Measurements from ENCODE around the gene DBP.

- TF ChIP-seq CTCF (IDR thresholded peaks at IDR 0.05) (no peak), EP300 (IDR thresholded peaks at IDR 0.05; ENCODE audit: low read depth) (no peak)
Measured at GRCh38 chr19:48623556-48624066, 13.6 kb downstream of the DBP start.
